ENCODE results near the gene SAMD14.

SAMD14 gene

GRCh38 chr17:50075446-50076032, 54.4 kb downstream of the SAMD14 start:
- no peak for DNase-seq (ENCODE audit: low read depth, low spot score)
- 0 out of 2 replicates have a peak, but pooled peaks cover 3% of the 10 kb centered on the region for H3K36me3 ChIP-seq (ENCODE audit: control insufficient read depth, insufficient read depth, low read length)
- WGBS (ENCODE audit: insufficient coverage, insufficient read length): no CpG with 5 or more reads among the region's 16 CpGs
- H3K4me3 ChIP-seq (ENCODE audit: low read length): no peak overlapping the region
- no peaks in the 10 kb centered on the region for H3K4me1 ChIP-seq (ENCODE audit: control insufficient read depth, insufficient read depth, low read length)
- no peak overlapping the region for H3K27ac ChIP-seq (ENCODE audit: low read length)
- no peaks in the 10 kb centered on the region for H3K27me3 ChIP-seq (ENCODE audit: control insufficient read depth, insufficient read depth, low read length)
- no peaks in the 10 kb centered on the region for H3K9me3 ChIP-seq (ENCODE audit: control insufficient read depth, insufficient read depth, low read length)

GRCh38 chr17:50074227-50074626, 55.7 kb downstream of the SAMD14 start:
- no peak overlapping the region for H3K4me3 ChIP-seq (ENCODE audit: low read length)
- no peak for DNase-seq (ENCODE audit: low read depth, low spot score)
- H3K36me3 ChIP-seq (ENCODE audit: control insufficient read depth, insufficient read depth, low read length): 0 out of 2 replicates have a peak, but pooled peaks cover 3% of the 10 kb centered on the region
- no peaks in the 10 kb centered on the region for H3K9me3 ChIP-seq (ENCODE audit: control insufficient read depth, insufficient read depth, low read length)
- no peak overlapping the region for H3K27ac ChIP-seq (ENCODE audit: low read length)
- H3K4me1 ChIP-seq (ENCODE audit: control insufficient read depth, insufficient read depth, low read length): no peaks in the 10 kb centered on the region
- WGBS (ENCODE audit: insufficient coverage, insufficient read length): no CpG with 5 or more reads among the region's 6 CpGs
- H3K27me3 ChIP-seq (ENCODE audit: control insufficient read depth, insufficient read depth, low read length): no peaks in the 10 kb centered on the region

GRCh38 chr17:50072925-50073324, 57.0 kb downstream of the SAMD14 start:
- Histone ChIP-seq H3K4me1 (ENCODE audit: control insufficient read depth, insufficient read depth, low read length) (no peaks in the 10 kb centered on the region), H3K9me3 (ENCODE audit: control insufficient read depth, insufficient read depth, low read length) (no peaks in the 10 kb centered on the region), H3K36me3 (ENCODE audit: control insufficient read depth, insufficient read depth, low read length) (0 out of 2 replicates have a peak, but pooled peaks cover 1% of the 10 kb centered on the region), H3K27ac (ENCODE audit: low read length) (no peak overlapping the region), H3K27me3 (ENCODE audit: control insufficient read depth, insufficient read depth, low read length) (no peaks in the 10 kb centered on the region), H3K4me3 (ENCODE audit: low read length) (no peak overlapping the region)
- WGBS (ENCODE audit: insufficient coverage, insufficient read length): no CpG with 5 or more reads among the region's 1 CpG
- no peak for DNase-seq (ENCODE audit: low read depth, low spot score)

- H3K27ac ChIP-seq (ENCODE audit: low read length): no peak overlapping the region
- WGBS (ENCODE audit: insufficient coverage, insufficient read length): no CpG with 5 or more reads among the region's 3 CpGs
- no peaks in the 10 kb centered on the region for H3K9me3 ChIP-seq (ENCODE audit: control insufficient read depth, insufficient read depth, low read length)
- no peaks in the 10 kb centered on the region for H3K4me1 ChIP-seq (ENCODE audit: control insufficient read depth, insufficient read depth, low read length)
- no peak for DNase-seq (ENCODE audit: low read depth, low spot score)
- H3K27me3 ChIP-seq (ENCODE audit: control insufficient read depth, insufficient read depth, low read length): no peaks in the 10 kb centered on the region
- H3K36me3 ChIP-seq (ENCODE audit: control insufficient read depth, insufficient read depth, low read length): no peaks in the 10 kb centered on the region
- no peak overlapping the region for H3K4me3 ChIP-seq (ENCODE audit: low read length)
These were observed 57.8 kb downstream of the SAMD14 start for GRCh38 chr17:50072130-50072529.

GRCh38 chr17:50071692-50072091, 58.3 kb downstream of the SAMD14 start:
- no peaks in the 10 kb centered on the region for H3K4me1 ChIP-seq (ENCODE audit: control insufficient read depth, insufficient read depth, low read length)
- H3K9me3 ChIP-seq (ENCODE audit: control insufficient read depth, insufficient read depth, low read length): no peaks in the 10 kb centered on the region
- WGBS (ENCODE audit: insufficient coverage, insufficient read length): no CpG with 5 or more reads among the region's 6 CpGs
- no peak overlapping the region for H3K4me3 ChIP-seq (ENCODE audit: low read length)
- H3K36me3 ChIP-seq (ENCODE audit: control insufficient read depth, insufficient read depth, low read length): no peaks in the 10 kb centered on the region
- H3K27ac ChIP-seq (ENCODE audit: low read length): no peak overlapping the region
- DNase-seq (ENCODE audit: low read depth, low spot score): no peak
- H3K27me3 ChIP-seq (ENCODE audit: control insufficient read depth, insufficient read depth, low read length): no peaks in the 10 kb centered on the region

GRCh38 chr17:50070908-50071680, 58.9 kb downstream of the SAMD14 start:
- H3K27ac ChIP-seq (ENCODE audit: low read length): no peak overlapping the region
- no peaks in the 10 kb centered on the region for H3K27me3 ChIP-seq (ENCODE audit: control insufficient read depth, insufficient read depth, low read length)
- H3K36me3 ChIP-seq (ENCODE audit: control insufficient read depth, insufficient read depth, low read length): no peaks in the 10 kb centered on the region
- WGBS (ENCODE audit: insufficient coverage, insufficient read length): no CpG with 5 or more reads among the region's 16 CpGs
- no peaks in the 10 kb centered on the region for H3K4me1 ChIP-seq (ENCODE audit: control insufficient read depth, insufficient read depth, low read length)
- no peak overlapping the region for H3K4me3 ChIP-seq (ENCODE audit: low read length)
- no peak for DNase-seq (ENCODE audit: low read depth, low spot score)
- no peaks in the 10 kb centered on the region for H3K9me3 ChIP-seq (ENCODE audit: control insufficient read depth, insufficient read depth, low read length)

- no peaks in the 10 kb centered on the region for H3K36me3 ChIP-seq (ENCODE audit: control insufficient read depth, insufficient read depth, low read length)
- no peak overlapping the region for H3K4me3 ChIP-seq (ENCODE audit: low read length)
- no peaks in the 10 kb centered on the region for H3K4me1 ChIP-seq (ENCODE audit: control insufficient read depth, insufficient read depth, low read length)
- no CpG with 5 or more reads among the region's 13 CpGs for WGBS (ENCODE audit: insufficient coverage, insufficient read length)
- H3K27me3 ChIP-seq (ENCODE audit: control insufficient read depth, insufficient read depth, low read length): no peaks in the 10 kb centered on the region
- no peaks in the 10 kb centered on the region for H3K9me3 ChIP-seq (ENCODE audit: control insufficient read depth, insufficient read depth, low read length)
- no peak overlapping the region for H3K27ac ChIP-seq (ENCODE audit: low read length)
- DNase-seq (ENCODE audit: low read depth, low spot score): no peak
These were observed 62.0 kb downstream of the SAMD14 start for GRCh38 chr17:50067996-50068395.

GRCh38 chr17:50066995-50067394, 63.0 kb downstream of the SAMD14 start:
- no peak overlapping the region for H3K27ac ChIP-seq (ENCODE audit: low read length)
- no peaks in the 10 kb centered on the region for H3K27me3 ChIP-seq (ENCODE audit: control insufficient read depth, insufficient read depth, low read length)
- DNase-seq (ENCODE audit: low read depth, low spot score): no peak
- H3K4me1 ChIP-seq (ENCODE audit: control insufficient read depth, insufficient read depth, low read length): no peaks in the 10 kb centered on the region
- H3K9me3 ChIP-seq (ENCODE audit: control insufficient read depth, insufficient read depth, low read length): no peaks in the 10 kb centered on the region
- H3K4me3 ChIP-seq (ENCODE audit: low read length): no peak overlapping the region
- WGBS (ENCODE audit: insufficient coverage, insufficient read length): no CpG with 5 or more reads among the region's 2 CpGs
- no peaks in the 10 kb centered on the region for H3K36me3 ChIP-seq (ENCODE audit: control insufficient read depth, insufficient read depth, low read length)

GRCh38 chr17:50065056-50065455, 64.9 kb downstream of the SAMD14 start:
- Histone ChIP-seq H3K27ac (ENCODE audit: low read length) (no peak overlapping the region), H3K4me3 (ENCODE audit: low read length) (no peak overlapping the region), H3K4me1 (ENCODE audit: control insufficient read depth, insufficient read depth, low read length) (0 out of 2 replicates have a peak, but pooled peaks cover 1% of the 10 kb centered on the region), H3K36me3 (ENCODE audit: control insufficient read depth, insufficient read depth, low read length) (no peaks in the 10 kb centered on the region), H3K27me3 (ENCODE audit: control insufficient read depth, insufficient read depth, low read length) (no peaks in the 10 kb centered on the region), H3K9me3 (ENCODE audit: control insufficient read depth, insufficient read depth, low read length) (no peaks in the 10 kb centered on the region)
- no CpG with 5 or more reads among the region's 3 CpGs for WGBS (ENCODE audit: insufficient coverage, insufficient read length)
- no peak for DNase-seq (ENCODE audit: low read depth, low spot score)

GRCh38 chr17:50064253-50065001, 65.5 kb downstream of the SAMD14 start:
- DNase-seq (ENCODE audit: low read depth, low spot score): no peak
- Histone ChIP-seq H3K36me3 (ENCODE audit: control insufficient read depth, insufficient read depth, low read length) (no peaks in the 10 kb centered on the region), H3K4me1 (ENCODE audit: control insufficient read depth, insufficient read depth, low read length) (0 out of 2 replicates have a peak, but pooled peaks cover 1% of the 10 kb centered on the region), H3K4me3 (ENCODE audit: low read length) (no peak overlapping the region), H3K27me3 (ENCODE audit: control insufficient read depth, insufficient read depth, low read length) (no peaks in the 10 kb centered on the region), H3K9me3 (ENCODE audit: control insufficient read depth, insufficient read depth, low read length) (no peaks in the 10 kb centered on the region), H3K27ac (ENCODE audit: low read length) (no peak overlapping the region)
- no CpG with 5 or more reads among the region's 20 CpGs for whole genome bisulfite sequencing (ENCODE audit: insufficient coverage, insufficient read length)
